GM12872 (cell line): ENCODE data around the gene LEMD1.

ENCODE experiments used
- CTCF ChIP-seq: IDR thresholded peaks from 3 replicates; pipeline ENCODE4 v1.5.1; 2011; ENCODE audit warnings: low read depth, mild to moderate bottlenecking, low read length, moderate library complexity; ENCODE audit not compliant: insufficient read depth

The LEMD1 gene

GRCh38 chr1:205373022-205373797, 48.6 kb downstream of the LEMD1 start:
- no peak for TF ChIP-seq CTCF

- no peak for TF ChIP-seq CTCF
These were observed 49.8 kb downstream of the LEMD1 start for GRCh38 chr1:205371871-205372660.

GRCh38 chr1:205370780-205371179, 51.1 kb downstream of the LEMD1 start:
- TF ChIP-seq CTCF = no peak

- no peak for TF ChIP-seq CTCF
These were observed 52.1 kb downstream of the LEMD1 start for GRCh38 chr1:205369701-205370123.

- no peak for TF ChIP-seq CTCF
These were observed 53.4 kb downstream of the LEMD1 start for GRCh38 chr1:205368478-205368877.

- no peak for TF ChIP-seq CTCF
These were observed 55.9 kb downstream of the LEMD1 start for GRCh38 chr1:205365945-205366463.

GRCh38 chr1:205360891-205361290, 61.0 kb downstream of the LEMD1 start:
- TF ChIP-seq CTCF = no peak
